Ectodermal cell (in vitro differentiated cells): Measurements from ENCODE around the gene FOXRED2.
"Not testable (repeated sequence)": the region's sequence is repeated elsewhere in the genome, so short reads cannot be mapped to it uniquely, and the experiment has no call there.

Experiments
- H3K27ac ChIP-seq: 2 replicates; pipeline ENCODE4 v1.7.0; 2013; ENCODE audit warnings: mild to moderate bottlenecking, low read depth, low read length; ENCODE audit not compliant: insufficient read depth, poor library complexity, severe bottlenecking
- H3K27me3 ChIP-seq: 2 replicates; pipeline ENCODE4 v1.7.0; 2013; ENCODE audit warnings: mild to moderate bottlenecking, low read length; ENCODE audit not compliant: insufficient read depth, control insufficient read depth, poor library complexity, severe bottlenecking
- H3K36me3 ChIP-seq: one replicate; pipeline ENCODE4 v1.7.0; 2013; ENCODE audit warnings: low read length; ENCODE audit not compliant: control insufficient read depth, insufficient read depth
- H3K4me1 ChIP-seq: one replicate; pipeline ENCODE4 v1.7.0; 2013; ENCODE audit warnings: low read length; ENCODE audit not compliant: control insufficient read depth, insufficient read depth
- H3K4me3 ChIP-seq: 2 replicates; pipeline ENCODE4 v1.7.0; 2013; ENCODE audit warnings: low read depth, low read length, control low read depth; ENCODE audit not compliant: insufficient read depth
- H3K9me3 ChIP-seq: 2 replicates; pipeline ENCODE4 v1.7.0; 2013; ENCODE audit warnings: mild to moderate bottlenecking, low read length, moderate library complexity; ENCODE audit not compliant: control insufficient read depth
- WGBS, 2 experiments: methylation state at CpG; one replicate each; pipeline ENCODE4 v1.1.7; 2013; ENCODE audit warnings: missing lambda C conversion rate in 2 of 2; 5-methylcytosine and 5-hydroxymethylcytosine counted together

Gene FOXRED2

GRCh38 chr22:36460202-36460601, 46.6 kb downstream of the FOXRED2 start:
- Histone ChIP-seq H3K36me3 (no peaks in the 10 kb centered on the region), H3K9me3 (no peaks in the 10 kb centered on the region), H3K4me1 (peaks cover 9% of the 10 kb centered on the region), H3K27me3 (no peaks in the 10 kb centered on the region), H3K27ac (no peak overlapping the region), H3K4me3 (no peak overlapping the region)
- WGBS, 2 experiments, result 95% methylated on average over 8 of the region's 8 CpGs

DNA sequence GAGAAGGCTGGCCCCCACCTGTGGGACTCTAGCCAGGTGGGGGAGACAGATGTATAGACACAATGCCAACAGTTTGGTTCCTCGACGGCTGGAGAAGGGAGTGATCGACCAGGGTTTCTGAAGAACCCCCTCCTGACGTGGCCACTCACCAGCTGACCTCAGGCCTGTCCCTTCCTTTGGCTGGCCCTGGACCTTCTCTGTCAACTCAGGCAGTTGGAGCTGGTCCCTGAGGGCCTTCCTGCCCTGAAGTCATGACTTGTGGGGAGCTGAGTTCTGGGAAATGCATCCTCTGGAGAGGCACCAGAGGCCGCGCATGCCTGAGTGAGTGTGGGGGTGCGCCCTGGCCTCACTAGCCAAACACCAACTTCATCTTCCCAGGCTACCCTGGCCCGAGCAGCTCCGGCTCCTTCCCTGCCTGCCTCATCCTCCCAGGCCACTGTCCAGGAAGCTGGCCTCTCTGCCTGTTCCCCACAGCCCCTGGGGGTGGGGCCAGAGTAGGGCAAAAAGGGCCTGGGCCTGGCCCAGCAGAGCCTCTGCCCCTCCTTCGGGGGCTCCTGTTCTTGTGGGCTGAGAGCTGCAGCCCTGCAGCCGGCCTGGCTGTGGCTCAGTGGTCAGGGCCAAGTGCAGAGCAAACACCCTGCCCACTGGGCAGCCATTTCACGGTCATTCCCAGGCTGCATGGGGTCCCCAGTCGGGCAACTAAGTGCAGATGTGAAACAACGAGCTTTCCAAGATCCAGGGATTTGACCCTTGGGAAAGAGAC, 49.0 kb downstream of the FOXRED2 start:
- H3K4me3 ChIP-seq, result no peak overlapping the region
- no peak overlapping the region for H3K27ac ChIP-seq
- H3K27me3 ChIP-seq, result no peaks in the 10 kb centered on the region
- H3K36me3 ChIP-seq, result no peaks in the 10 kb centered on the region
- peaks cover 9% of the 10 kb centered on the region for H3K4me1 ChIP-seq
- 89% methylated on average over 14 of the region's 14 CpGs for WGBS, 2 experiments
- no peaks in the 10 kb centered on the region for H3K9me3 ChIP-seq

- Histone ChIP-seq H3K27ac (no peak overlapping the region), H3K9me3 (no peaks in the 10 kb centered on the region), H3K4me3 (no peak overlapping the region), H3K4me1 (peaks cover 9% of the 10 kb centered on the region), H3K36me3 (no peaks in the 10 kb centered on the region), H3K27me3 (no peaks in the 10 kb centered on the region)
- 84 to 87% methylated on average over 12 of the region's 12 CpGs for WGBS, 2 experiments
These were observed 50.4 kb downstream of the FOXRED2 start for GRCh38 chr22:36456464-36456845.

- peak overlapping the region; percentile 39 for H3K4me3 ChIP-seq
- no peaks in the 10 kb centered on the region for H3K9me3 ChIP-seq
- no peak overlapping the region for H3K27ac ChIP-seq
- no peaks in the 10 kb centered on the region for H3K27me3 ChIP-seq
- 83% methylated on average over 21 of the region's 21 CpGs for WGBS, 2 experiments
- H3K4me1 ChIP-seq, result peaks cover 9% of the 10 kb centered on the region
- H3K36me3 ChIP-seq, result no peaks in the 10 kb centered on the region
These were observed 51.0 kb downstream of the FOXRED2 start for GRCh38 chr22:36455571-36456463.

DNA sequence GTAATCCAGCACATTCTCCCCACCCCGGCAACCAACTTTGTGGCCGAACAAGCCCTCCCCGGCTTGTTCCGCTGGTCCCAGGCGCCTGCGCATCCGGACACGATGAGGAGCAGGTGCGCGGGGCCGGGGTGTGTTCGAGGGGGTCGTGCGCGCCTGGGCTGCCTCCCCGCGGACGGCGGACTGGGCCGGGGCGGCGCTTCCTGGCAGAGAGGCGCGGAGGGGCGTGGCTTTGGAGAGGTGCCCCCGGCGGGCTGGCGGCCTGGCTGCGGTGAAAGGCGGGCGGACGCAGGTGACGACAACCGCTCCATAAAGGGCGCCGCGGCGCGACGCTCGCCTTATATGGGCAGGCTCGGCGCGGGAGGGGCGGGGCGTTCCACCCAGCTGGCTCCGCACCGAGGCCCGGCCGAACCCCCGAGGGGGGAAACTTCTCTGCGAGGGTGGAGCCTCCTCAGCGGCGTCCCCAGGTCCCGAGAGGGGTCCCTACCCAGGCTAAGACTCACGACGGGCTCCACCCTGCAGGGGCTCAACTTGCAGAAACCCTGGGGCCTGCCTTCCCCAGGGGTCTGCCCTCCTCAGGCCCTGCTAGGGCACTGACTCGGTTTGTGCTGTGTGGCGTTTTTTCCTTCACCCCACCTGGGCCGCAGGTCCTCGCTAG, 51.8 kb downstream of the FOXRED2 start:
- peak overlapping the region; percentile 39 for H3K4me3 ChIP-seq
- 3% methylated on average over 61 of the region's 61 CpGs for WGBS, 2 experiments
- H3K27ac ChIP-seq, result no peak overlapping the region

GRCh38 chr22:36453855-36454378, 52.9 kb downstream of the FOXRED2 start:
- Histone ChIP-seq H3K27ac (no peak overlapping the region), H3K4me3 (no peak overlapping the region), H3K27me3 (no peaks in the 10 kb centered on the region), H3K9me3 (no peaks in the 10 kb centered on the region), H3K36me3 (no peaks in the 10 kb centered on the region), H3K4me1 (peaks cover 6% of the 10 kb centered on the region)
- WGBS, 2 experiments, result 91 to 94% methylated on average over 16 of the region's 16 CpGs

More for the DNA sequence above, 51.8 kb downstream of the FOXRED2 start:
- Histone ChIP-seq H3K27me3 (no peaks in the 10 kb centered on the region), H3K4me1 (peaks cover 9% of the 10 kb centered on the region), H3K36me3 (no peaks in the 10 kb centered on the region), H3K9me3 (no peaks in the 10 kb centered on the region)

GRCh38 chr22:36452978-36453607, 53.7 kb downstream of the FOXRED2 start:
- not testable (repeated sequence) for H3K27me3 ChIP-seq, H3K36me3 ChIP-seq, H3K27ac ChIP-seq, H3K4me1 ChIP-seq, H3K9me3 ChIP-seq, H3K4me3 ChIP-seq
- 91 to 95% methylated on average over 4 of the region's 5 CpGs for WGBS, 2 experiments

GRCh38 chr22:36452250-36452977, 54.4 kb downstream of the FOXRED2 start:
- H3K9me3 ChIP-seq, result no peaks in the 10 kb centered on the region
- WGBS, 2 experiments, result 91 to 95% methylated on average over 9 of the region's 9 CpGs
- H3K27me3 ChIP-seq, result no peaks in the 10 kb centered on the region
- H3K36me3 ChIP-seq, result no peaks in the 10 kb centered on the region
- H3K4me3 ChIP-seq, result no peak overlapping the region
- H3K27ac ChIP-seq, result no peak overlapping the region
- peaks cover 7% of the 10 kb centered on the region for H3K4me1 ChIP-seq

- not testable (repeated sequence) for H3K27ac ChIP-seq, H3K4me1 ChIP-seq, H3K9me3 ChIP-seq, H3K4me3 ChIP-seq, H3K27me3 ChIP-seq, H3K36me3 ChIP-seq
- whole genome bisulfite sequencing, 2 experiments, result 93 to 94% methylated on average over 7 of the region's 7 CpGs
These were observed 55.9 kb downstream of the FOXRED2 start for GRCh38 chr22:36450923-36451322.
